Raji (cell line): ENCODE data around the gene NKX6-1.

Experiments used
- POLR2A ChIP-seq: IDR thresholded peaks from 2 replicates; pipeline ENCODE4 v1.6.1; 2011; ENCODE audit warnings: low read depth, low read length, control low read depth; ENCODE audit not compliant: insufficient read depth

The NKX6-1 gene

GRCh38 chr4:84502333-84502954, 3.4 kb upstream of the NKX6-1 start:
- no peak for TF ChIP-seq POLR2A

- no peak for TF ChIP-seq POLR2A
Observed at GRCh38 chr4:84501721-84502267, 2.7 kb upstream of the NKX6-1 start.

DNA sequence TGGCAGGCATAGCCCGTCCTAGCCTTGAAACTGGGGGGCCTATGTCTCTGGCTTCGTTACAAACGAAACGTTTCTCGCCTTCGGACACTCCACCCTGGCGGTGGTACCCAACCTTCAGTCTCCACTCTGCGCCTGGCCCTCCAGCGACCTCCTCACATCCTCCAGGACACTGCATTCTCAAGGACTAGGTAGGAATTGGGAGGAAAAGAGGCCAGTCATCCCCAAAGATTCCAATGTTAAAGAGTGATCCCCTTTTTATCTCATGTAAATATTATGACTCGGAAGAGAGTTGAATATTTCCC, 2.1 kb upstream of the NKX6-1 start:
- TF ChIP-seq POLR2A: no peak

- TF ChIP-seq POLR2A: no peak
Observed at GRCh38 chr4:84500386-84501201, 1.5 kb upstream of the NKX6-1 start.

DNA sequence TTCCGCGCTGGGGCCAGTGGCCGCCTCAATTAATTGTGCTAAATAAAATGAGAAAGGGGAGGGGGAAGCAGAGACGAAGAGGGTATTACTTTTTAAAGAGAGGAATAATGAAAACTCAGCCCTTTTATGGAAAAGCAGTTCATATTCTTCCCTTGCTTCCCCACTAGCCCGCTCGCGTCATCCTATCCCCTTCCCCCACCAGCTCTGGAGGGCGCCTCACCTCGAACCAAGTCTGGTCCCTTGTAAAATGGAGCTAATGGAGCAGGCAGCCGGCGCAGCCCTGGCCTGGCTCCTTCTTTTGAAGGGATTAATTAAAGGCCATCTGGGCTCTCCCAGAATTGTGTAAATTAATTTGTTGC, 511 bp upstream of the NKX6-1 start:
- TF ChIP-seq POLR2A: no peak

DNA sequence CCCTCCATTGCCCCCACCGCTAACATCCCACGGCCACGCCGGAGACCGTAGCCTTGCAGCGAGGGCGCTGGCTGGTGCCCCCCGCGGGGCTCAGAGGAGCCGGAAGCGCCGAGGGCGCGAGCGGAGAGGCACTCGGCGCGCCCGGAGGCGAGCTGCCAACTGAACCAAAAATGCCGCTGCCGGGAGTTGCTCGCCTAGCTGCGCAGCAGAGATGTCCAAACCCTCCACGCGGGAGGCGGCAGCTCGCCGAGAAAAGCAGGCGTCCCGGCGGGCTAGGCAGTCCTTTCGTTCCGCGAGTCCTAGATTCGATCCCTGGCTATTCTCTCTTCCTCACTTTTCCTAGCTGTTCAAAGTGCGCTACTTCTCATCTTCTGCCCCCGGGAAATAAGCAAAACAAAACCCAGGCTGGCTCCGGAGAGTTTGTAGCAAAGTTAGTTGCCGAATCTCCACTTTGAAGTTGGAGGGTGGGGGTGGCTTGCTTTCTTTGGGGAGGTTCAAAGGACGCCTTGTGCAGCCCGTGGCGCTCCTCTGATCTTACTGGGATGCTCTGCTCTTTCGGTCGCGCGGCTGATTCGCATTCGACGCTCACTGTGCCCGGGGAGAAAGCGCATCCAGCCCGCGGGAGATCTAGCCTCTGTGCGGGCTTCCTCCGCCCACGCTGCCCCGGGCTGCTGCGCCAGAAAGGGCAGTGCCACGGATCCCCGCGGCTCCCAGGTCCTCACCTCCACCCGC, 723 bp downstream of the NKX6-1 start:
- no peak for TF ChIP-seq POLR2A

DNA sequence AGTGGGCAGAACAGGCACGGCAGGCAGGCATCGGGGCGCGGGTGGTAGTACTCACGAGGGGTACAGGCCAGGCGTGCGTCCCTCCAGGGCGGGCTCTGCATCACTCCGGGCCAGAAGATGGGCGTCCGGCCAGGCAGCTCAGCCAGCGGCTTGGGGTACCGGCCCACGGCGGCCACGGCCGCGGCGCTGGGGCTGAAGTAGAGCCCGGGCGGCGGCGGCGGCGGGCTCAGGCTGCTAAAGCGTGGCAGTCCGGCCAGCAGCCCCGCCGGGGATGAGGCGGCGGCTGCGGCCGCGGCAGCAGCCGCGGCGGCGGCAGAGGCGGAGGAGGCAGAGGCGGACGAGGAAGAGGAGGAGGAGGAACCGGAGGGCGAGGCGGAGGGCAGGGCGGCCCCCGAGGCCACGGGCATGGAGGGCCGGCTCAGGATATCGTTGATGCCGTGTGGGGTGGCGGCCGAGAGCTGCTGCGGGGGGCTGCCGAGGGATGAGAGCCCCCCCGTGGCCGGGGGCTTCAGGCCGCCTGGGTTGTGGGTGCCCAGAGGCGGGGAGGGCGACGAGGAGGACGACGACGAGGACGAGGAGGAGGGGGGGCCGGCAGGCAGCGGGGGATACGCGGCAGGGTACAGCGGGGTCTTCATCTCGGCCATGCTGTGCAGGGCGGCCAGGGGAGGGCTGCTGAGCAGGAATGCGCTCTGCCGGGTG, 1.4 kb downstream of the NKX6-1 start:
- TF ChIP-seq POLR2A: no peak

DNA sequence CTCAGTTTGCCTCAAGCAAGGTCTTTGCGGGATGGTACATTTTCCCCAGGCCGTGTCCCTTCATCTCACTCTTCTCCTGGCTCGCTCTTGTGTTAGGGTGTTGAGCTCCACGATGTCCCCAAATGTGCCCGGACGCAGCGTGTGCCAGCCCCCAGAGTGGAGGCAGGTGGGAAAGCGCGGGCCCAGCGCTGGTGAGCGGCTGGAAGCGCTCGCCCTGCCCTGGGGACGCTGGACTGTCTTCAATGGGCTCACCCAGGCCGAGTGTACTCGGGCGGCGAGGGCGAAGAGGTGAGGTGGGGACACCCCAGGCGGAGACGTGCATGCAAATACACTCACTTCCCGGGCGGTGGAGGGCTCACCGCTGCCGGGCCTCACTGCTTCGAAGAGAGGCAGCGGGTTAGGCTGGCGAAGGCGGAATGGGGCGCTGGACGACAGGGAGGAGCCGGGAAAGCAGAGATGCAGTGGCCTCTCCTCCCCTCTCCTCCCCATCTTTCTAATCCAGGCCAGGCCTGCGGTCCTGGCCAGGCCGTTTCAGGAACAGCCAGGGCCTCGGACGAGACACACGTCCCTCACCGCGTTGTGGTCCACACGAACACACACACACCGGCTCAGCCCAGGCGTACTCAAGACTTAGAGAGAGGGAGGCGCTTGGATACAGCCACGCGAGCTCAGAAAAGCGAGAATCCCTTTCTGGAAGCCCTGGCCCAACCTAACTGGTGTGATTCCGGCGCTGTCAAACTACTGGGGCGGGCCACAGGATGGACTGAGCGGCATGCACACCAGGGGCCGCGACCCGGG, 2.2 kb downstream of the NKX6-1 start:
- no peak for TF ChIP-seq POLR2A

- TF ChIP-seq POLR2A: no peak
Observed at GRCh38 chr4:84496331-84496705, 2.8 kb downstream of the NKX6-1 start.

DNA sequence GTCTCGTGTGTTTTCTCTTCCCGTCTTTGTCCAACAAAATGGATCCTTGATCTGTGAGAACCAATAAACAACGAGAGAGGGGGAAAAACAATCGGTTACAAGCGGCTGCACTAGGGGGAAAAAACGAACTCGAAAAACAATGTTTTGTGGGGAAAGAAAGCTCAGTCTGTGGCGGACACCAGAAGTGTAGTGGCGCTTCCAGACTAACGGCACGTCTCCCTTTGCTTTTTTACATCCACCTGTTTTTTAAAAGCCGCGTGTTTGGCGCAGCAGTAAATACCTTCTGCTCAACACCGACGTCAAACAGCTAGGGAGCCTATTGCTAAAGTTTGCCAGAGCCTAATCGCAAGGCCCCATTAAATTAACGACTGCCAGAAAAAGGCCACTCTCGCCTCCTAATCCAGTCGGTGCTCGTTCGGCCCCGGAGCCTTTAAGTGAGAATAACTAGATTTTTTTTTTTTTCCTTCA, 3.3 kb downstream of the NKX6-1 start:
- no peak for TF ChIP-seq POLR2A

DNA sequence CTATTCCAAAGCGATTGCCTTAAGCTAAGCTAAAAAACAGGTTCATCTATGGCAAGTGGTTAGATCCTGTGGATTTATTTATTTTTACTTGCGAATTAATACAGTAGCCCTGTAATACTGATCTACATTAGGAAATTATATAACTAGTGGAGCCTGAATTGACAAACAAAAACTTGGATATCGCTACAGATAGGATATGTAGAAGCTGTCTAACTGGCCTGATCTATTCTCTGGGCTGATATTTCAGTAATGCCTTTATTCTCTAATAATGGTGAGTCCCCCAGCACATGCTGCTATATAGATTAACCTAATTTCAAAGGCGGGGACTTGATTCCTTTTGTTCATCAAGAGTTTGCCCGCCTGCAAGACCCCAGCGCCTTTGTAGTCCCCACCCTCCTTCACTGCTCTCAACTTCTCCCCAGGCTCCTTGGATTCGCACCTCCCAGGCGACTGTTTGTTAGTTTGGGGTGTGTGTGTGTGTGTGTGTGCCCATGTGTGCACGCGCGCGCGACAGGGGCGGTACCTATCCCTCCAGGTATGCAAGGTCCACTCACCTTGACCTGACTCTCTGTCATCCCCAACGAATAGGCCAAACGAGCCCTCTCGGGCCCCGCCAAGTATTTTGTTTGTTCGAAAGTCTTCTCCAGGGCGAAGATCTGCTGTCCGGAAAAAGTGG, 3.8 kb downstream of the NKX6-1 start:
- no peak for TF ChIP-seq POLR2A

- no peak for TF ChIP-seq POLR2A
Observed at GRCh38 chr4:84494531-84494930, 4.6 kb downstream of the NKX6-1 start.

DNA sequence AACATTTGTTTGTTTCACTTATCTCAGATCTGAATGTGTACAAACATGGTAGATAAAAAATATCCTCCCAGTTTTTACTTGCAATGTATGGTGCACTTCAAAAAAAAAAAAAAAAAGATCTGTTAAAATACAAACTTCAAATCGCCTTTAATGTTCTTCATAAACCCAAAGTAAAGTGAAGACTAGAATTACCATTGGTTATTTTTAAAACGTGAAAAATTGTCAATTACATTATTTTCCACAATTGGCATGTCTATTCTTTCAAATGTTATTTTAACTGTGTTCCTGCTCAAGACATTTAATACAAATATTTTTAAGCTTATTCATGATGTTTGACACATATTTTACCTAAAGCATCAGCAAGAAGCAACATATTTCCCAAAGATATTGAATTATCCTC, 5.0 kb downstream of the NKX6-1 start:
- TF ChIP-seq POLR2A: no peak
